ENCODE results near the gene HS6ST2.
A peak's percentile ranks its signal among the peaks of the same experiment; 100 is the strongest.

The HS6ST2 gene

DNA sequence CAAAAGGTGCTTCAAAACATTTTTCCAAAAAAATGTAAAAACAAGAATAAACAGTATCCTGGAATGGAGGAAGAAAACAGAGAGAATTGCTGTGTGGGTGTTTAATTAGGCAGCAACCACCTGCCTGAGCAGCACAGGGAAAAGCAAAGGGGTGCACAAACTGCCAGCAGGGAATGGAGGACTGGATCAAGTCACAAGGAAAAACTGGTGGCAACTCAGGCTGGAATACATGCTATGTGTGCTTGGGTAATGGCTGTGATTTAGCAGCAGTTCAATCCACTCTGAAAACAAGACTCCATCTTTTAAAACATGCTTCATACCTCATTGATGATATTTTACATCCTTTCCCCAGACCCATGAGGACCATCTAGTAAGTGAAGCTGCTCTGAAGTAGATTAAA lies 179.5 kb downstream of the HS6ST2 start:
- DNase-seq: peak; percentile 61

DNA sequence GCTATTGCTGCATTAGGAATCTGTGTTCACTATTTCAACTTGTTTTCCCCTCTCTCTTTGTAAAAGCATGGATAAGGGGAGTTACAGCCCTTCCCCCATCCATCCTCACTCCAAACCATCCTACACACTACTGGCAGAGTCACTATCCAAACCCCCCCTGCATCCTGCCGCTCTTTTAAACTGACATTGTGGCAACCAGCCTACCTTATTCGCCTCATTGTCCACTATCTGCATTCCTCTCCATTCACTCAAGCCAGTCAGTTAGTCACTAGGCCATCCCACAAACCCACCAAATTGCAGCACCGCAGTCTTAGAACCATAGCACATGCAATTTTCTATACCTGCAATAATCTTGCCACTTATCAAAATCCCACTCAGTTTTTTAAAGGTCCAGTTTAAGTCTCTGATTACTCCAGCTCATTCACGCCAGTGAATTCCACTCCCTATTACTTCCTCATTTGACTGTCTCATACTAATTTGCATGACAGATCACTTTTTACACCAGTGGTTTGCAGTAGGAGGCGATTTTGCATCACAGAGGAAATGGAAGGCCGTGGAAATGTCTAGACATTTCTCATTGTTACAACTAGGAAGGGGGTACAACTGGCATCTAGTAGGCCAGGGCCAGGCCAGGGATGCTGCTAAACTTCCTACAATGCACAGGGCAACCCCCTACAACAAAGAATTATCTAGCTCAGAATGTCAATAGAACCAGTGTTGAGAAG lies 181.8 kb downstream of the HS6ST2 start:
- no peak for DNase-seq

DNA sequence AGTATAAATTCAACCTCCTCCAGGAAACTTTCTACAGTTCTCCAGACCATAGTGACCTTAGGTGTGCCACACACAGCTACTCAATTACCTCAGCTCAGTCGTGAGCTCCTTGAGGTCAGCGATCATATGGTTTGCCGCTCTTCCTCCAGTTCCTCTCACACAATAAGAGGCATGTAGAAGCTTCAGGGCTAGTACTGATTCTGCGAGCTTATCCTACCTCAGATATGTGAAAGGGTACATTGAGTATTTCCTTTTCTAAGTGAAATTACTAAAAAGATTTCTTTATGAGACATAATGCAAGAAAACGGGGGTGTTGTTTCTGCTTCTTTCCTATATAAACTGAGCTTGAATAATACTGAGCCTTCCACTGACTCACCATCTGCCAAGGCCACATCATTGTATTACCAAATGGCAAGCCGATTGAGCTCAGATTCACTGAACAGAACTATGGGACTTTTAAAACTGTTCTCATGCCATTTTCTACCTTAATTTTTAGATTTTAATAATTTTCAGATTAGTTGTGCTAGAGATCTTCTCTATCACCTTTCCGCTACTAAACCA lies 183.1 kb downstream of the HS6ST2 start:
- DNase-seq: peak; percentile 5

DNA sequence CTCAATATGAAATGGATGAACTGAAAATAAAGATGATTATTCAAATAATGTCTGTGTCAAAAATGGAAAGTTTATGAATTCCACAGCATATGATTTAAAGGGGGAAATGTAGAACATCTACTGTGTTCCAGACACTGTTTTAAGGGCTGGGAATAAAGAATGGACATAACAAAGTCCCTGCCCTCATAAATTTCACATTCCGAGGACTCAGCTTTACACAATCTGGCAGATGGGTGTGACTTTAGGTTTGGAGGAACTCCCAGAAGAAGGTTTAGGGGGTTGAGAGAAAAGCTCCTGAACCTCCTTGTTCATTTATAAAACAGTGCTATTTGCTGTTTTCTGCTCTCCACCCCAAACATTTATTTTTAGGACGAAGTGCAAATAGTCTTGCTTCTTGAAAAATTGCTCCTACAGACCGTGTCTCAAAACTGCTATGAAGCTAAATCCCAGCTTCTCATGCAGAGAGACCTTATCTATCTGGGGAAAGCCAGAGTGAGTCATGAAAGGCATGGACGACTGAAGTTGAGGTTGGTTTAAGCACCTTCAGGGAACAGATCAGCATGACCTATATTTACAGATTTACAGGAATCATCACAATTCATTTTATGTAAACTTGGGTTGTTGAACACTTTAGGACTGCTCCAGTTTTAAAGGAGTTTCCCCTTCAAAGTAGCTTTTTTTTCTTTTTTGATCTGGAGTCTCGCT lies 184.3 kb downstream of the HS6ST2 start:
- DNase-seq: no peak

DNA sequence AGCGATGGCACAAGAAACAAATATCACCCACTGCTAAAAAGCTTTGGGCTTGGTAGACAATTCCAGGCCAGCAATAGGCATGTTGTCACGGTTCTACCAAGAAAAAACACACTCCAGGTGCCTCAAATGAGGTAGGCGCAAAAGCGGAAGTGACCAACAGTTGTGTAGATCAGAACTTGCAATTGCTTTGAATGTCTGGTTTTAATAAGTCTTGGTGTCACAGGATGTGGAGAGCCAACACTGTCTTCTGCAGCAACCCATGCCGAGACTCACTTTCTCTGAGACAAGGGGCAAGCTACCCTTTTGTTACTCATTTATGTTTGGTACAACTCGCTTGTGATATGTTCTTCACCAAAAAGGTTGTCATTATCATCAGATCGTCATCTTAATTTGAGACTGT lies 188.8 kb downstream of the HS6ST2 start:
- no peak for DNase-seq

DNA sequence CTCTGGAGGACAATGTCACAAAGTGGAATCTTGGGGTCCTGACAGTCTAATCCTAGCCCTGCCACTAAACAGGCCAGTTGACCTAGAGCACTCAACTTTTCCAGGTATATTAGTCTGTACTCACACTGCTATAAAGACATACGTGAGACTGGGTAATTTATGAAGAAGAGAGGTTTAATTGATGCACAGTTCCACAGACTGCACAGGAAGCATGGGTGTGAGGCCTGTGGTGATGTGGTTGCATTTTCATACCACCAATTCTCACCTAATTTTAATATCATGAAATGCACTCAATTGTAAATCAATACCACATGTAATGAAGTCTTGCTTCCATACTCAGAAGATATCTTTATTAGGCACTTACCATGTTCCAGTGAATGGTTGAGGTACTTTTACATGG lies 192.0 kb downstream of the HS6ST2 start:
- DNase-seq: no peak

DNA sequence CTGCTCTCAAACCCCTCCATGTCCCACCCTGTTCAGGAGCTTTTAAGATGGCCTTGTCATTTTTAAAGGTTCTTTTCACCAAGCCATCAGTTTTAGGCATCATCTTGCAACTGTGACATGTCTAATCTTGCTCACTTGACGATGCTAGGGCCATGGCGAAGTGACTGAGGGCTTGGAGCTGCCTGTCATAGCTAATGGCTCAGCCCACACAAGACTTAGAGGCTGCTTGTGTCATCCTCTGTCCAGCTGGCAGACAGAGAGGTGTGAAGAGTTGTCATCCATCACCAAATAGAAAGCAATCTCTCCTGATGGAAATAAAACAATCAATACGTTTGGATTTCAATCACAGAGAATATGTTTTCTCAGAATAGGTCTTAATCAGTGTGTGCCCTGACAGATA lies 194.9 kb downstream of the HS6ST2 start:
- DNase-seq: no peak

DNA sequence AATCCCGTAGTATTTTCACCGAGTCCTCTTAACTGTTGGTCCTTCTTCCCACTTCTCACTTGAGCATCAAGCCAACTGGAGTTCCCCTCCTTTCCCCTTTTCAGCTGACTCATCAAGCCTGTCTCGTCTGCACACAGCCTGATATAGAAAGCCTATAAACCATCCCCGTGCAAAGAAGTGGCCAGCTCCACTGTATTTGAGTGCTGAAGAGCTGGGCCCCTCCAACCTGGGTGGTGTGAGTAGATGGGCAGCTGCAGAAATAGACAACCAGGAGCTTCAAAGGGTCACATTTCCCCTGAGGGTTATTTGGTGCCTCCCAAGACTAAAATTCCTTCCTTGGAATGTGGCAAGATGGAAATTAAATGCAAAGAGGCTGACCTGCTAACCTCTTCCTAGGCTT lies 199.7 kb downstream of the HS6ST2 start:
- no peak for DNase-seq

DNA sequence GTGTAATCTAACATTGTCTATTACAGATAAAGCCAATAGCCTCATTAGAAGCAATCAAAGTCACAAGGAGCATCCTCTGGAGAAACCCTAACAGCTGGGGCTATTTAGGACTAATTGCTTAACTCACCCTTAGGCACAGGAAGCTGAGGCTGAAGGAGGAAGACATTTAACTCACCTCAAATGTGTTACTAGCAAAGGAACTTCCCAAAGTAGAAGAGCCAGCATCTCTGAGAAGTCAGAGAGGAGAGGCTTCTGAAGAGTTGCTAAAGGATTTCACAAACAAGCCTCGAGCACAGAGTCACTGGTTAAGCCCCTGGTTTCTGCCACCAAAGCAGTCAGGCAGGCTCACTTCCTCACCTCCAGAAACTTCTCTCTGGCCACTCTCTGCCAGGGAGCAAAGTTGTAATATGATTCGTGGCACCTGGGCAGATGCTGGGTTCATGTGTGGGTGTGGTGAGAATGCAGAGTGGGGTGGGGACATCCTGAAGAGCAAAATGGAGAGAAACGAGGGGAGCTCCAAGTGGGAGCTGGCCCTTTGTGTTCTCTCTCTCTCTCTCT lies 201.3 kb downstream of the HS6ST2 start:
- no peak for DNase-seq

DNA sequence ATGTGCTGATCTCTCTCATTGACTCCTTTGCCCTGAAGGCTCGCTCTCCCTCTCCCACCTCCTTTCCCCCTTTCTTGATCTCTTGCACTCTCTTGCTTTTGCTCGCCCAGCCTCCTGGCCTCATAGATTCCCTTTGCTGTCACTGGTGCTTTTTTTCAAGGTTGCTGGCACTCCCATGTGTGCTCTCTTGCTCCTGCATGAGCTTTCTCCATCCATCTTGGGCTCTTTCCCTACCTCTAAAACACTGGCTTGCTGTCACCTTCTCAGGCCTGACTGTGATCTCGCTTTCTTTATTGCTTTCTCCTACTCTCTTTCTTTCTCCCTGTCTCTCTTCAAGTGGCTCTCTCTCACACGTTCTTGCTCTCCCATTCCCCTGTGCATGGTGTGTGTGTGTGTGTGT lies 202.0 kb downstream of the HS6ST2 start:
- no peak for DNase-seq

DNA sequence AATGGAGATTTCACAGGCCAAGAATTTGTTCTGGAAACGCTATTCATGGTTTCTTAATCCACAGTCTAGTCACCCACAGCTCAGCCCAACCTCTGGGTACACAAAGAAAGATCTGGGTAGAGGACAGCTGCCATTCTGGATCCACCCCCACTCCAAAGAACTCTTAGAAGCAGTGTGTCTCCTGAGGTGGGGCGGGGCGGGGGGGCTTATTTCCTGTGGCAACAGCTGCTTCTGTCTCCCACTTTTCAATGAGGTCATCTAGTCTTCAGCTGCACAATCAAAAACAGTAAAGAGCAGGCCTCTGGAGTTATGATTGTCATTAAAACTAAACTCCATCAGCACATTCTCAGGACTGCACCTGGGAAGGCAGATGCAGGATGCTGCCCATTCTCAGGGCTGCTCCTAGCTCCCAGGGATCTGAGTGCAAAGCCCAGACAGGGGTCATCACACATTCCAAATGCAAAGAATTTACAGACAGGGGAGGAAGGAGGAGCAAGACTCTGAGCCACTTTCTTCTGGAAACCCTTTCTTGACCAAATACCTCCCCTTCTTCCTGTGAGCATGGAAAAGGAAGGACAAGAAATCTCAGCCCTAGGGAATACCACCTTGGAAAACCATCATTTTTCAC lies 207.3 kb downstream of the HS6ST2 start:
- DNase-seq: peak; percentile 27

DNA sequence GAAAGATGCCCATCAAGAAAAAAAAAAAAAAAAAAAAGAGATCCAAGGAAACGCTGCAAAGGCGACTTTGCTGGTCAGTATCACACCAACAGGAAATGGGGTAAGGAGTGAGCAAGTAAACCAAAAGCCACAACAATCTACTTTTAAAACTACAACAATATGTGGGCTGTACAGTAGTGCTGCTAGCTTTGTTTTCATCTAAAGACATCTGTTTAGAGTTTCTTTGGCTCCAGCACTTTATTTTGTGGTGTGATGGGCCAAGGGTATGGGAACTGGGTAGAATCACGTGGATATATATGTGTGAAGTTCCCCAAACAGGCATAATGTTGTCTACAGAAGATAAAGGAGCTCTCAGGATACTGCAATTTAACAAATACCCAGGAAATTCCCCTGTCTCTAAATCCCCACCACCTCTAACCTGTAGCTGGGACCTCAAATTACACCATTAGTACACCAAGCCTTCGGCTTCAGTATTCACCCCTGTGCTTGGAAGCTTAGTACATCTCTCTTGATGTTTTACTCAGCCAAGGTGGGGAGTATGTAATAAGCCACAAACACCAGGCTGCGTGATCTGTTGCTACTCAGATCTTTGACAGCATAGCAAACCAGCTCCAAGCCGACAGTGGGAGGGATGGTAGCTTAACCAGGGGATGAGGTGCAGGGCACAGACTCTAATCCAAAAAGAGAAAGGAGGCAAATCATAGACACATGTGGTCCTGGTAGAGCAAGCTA lies 207.9 kb downstream of the HS6ST2 start:
- no peak for DNase-seq

DNA sequence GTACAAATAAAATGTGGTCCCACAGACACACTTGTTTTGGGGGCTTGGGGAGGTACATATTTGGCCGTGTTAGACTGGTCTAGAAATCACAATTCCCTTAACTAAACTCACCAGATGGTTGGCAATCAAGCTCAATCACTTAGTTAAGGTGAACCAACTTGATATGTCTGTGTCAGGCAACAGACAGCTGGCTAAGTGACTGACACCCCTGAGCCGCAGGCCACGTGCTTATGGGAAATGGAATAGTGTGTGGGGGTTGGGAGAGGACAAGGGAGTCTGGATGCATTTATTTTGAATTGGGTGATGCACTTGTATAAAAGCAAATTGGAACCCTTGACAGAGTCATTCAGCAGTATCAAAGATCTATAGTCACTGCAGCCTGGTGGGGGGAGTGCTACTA lies 209.0 kb downstream of the HS6ST2 start:
- peak; percentile 78 for DNase-seq

DNA sequence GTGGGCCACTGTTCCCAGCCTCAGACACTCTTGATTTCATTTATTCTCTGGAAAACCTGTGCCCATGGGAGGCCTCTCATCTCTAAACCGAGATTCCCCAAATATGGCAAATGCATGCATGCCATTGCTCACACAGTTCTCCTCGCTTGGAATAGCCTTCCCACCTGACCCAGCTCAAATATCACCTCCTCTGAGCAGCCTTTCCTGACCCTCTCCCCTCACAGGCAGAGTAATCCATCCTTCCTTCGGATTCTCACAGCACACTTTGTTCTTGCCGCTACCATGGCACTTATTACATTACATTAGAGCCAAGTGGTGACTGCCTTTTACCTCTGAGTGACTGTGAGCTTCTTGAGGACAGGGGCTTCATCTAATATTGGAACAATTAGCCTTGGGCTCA lies 209.5 kb downstream of the HS6ST2 start:
- DNase-seq: peak; percentile 33

DNA sequence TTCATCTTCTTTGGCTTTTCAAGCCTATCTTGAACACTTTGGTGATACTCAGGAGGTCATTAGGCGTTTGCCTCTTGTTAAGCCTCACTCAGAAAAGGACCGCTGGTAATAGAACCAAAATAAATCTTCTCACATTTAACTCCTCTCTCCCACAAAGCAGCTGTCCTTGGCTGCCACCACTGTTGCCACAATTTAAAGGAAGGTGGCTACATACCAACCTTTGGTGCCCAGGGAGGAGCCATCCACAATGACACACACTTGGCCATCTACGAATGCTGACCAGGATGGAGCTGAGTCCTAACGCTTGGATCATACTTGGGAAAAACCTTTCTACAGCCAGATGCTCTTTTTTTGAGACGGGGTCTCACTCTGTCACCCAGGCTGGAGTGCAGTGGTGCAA lies 210.2 kb downstream of the HS6ST2 start:
- DNase-seq: no peak

DNA sequence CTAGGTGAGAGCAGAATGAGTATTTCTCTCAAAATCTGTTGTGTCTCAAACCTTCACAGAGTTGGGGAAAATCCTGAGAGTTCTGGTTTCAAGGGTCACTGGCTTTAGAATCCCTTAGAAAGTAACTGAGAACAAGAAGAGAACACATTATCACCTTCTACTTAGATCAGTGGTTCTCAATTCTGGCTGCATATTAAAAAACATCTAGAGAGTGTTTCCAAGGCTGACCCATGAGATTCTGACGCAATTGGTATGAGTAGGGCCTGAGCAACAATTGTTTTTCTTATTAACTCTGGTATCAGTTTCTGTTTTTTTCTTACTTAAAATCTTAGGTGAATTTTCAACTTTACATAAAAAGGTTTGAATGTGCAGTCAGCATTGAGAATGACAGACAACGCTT lies 212.8 kb downstream of the HS6ST2 start:
- no peak for DNase-seq

DNA sequence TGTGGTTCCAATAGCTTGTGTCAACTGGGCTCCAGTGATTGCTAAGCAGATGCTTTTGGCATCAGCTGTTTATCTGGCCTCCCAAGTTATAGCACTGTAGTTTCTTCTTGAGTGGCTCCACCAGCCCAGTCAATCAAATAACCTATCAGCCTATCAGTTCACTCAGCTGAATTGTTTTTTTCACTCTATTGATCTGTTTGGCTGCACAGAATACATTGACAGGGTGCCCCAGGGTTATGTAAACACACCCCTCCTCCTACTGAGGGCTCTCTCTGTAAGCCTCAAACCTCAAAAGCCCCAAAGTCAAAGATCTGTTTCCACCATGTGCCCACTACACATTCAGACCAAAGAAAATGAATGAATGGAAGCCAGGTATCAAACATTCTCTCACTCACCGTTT lies 214.0 kb downstream of the HS6ST2 start:
- DNase-seq: no peak

DNA sequence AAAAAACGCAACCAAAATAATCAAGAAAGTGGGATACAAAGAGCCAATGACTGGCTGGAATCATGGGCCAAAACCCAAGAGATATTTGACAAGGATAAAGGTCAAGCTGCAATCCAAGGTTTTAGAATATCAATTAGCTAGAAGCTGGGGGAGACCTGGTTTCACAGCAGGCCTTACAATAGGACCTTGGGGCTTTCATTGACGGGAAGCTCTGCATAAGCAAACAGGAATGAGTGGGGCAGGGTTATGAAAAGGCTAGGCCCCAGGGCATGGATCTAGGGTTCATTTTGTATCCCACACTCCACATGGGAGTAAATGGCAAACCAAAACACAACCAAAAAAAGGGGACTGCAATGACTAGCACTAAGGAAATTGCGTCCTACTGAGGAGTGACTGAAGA lies 215.3 kb downstream of the HS6ST2 start:
- no peak for DNase-seq

DNA sequence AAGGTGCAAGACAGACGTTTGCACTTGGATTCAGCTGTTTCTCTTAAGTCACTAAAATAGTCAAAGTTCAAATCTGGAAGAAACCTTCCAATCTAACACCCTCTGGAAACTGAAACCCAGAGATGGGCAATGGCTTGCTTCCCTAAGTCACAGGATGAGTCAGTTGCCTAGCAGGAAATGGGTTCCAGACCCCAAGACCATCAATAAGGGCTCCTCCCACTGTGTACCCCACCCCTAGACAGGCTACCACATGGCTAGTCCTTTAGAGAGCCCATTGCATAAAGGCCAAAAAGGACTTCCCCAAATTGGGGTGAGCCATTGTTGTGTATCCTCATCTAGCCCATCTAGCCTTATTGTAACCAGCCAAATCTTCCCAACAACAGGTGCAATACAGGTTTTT lies 216.2 kb downstream of the HS6ST2 start:
- no peak for DNase-seq

DNA sequence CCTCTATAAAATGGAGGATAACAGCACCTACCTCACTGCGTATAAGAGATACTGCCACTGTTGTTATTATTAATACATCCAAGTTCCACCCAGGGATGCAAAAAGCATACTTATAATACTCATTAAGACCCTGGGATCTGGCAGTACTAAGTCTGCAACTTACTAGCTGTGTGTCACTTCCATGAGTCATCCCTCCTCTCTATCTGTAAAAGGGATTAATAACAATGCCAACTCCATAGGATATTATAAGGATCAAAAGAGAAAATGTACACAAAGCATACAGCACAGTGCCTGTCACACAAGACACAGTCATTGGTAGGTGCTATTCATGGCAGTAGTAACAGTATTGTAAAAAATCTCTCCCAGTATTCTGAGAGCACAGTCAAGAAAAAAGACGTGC lies 216.7 kb downstream of the HS6ST2 start:
- DNase-seq: no peak

DNA sequence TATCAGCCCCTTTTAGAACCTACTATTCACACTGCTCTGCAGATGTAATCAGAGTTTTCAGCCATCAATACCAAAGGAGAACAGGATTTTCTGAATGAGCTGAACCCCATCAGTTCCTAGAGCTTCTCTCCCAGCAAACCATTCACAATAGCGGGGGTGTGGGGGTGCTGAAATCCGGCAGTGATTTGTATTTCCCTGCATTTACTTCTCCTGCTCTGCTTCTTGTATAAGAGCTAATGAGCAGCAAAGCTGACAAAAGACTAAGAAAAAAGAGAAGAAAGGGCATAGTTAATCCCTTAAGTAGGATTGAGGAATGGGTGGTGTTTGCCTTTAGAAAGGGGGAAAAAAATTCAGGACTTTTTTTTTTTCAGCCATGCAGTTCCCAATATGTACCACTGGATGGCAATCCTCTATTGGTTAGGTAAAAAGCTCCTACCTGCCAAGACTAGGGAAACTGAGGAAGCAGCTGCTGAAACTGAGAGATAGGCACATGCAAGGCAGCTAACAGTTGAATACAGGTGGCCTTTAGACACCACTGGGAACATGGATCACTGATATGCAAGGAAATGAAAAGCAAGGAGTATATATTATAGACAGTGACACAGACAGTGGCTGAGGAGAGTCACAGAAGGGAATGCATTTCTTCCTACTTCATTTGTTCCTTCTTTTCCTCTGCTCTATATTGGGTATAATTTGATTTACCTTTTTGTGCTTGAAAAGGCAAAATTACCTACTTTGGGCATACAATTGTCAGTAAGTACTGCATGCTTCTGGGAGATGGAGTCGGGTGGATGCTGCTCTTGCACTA lies 217.9 kb downstream of the HS6ST2 start:
- peak; percentile 21 for DNase-seq

DNA sequence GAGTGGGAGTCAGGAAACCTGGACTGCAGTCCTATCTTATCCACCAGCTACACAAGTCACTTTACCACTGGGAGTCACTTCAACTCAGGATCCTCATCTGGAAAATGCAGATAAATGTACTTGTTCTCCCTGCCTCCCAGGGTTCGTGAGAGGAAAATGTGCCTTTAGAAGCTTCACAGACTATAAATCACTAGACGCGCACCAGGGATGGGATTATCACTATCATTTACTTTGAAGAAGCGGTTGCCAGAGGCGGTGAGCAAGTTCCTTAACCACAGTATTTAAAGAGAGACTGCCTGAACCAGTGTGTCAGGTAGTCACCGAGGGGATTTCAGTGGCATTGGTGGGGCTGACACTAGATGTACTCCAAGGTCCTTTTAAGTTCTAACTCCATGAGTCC lies 219.5 kb downstream of the HS6ST2 start:
- no peak for DNase-seq

All from NCI-H2171 treated with DMSO at 0.1 percent for 48 hours (cell line).